Measurements from ENCODE around the gene REXO1. TPM values are rescaled to one million over a fixed set of nuclear protein-coding genes. Genes with fewer than 3 reads are reported as not detected.

Gene REXO1
- total and polyA plus RNA-seq, 8 donors = 16.9 to 30.8 (median 24.4) TPM

DNA sequence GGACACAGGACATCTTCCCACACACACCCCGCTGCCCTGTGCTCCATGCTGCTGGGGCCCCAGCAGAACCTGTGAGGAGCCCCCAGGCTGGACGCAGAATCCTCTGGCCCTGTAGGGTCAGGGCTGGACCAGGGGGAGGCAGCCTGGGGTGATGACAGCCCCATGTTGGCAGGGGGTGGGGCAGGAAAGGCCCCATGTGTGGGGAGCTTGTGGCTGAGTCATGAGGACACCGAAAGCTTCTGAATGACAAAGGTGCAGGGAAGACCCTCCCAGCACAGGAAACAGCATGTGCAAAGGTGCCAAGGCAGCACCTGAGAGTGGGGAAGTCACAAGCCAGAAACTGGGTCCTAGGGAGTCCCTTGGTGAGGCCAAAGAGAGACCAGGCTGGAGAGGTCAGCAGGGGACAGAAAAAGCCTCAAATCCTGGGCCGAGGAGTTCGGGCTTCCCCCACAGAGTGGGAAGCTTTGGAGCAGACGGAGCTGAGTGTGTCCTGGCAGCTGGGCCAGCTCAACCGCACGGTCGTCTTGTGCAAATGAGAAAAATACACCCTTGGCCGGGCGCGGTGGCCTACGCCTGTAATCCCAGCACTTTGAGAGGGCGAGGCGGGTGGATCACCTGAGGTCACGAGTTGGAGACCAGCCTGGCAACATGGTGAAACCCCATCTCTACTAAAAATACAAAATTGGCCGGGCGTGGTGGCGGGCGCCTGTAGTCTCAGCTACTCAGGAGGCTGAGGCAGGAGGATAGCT is 53.7 kb downstream of the REXO1 start:
- no peak for ATAC-seq
- Histone ChIP-seq H3K4me1 (peaks cover 0 to 7% of the 10 kb centered on the region in 2 donors), H3K27ac (no peak overlapping the region), H3K4me3 (no peak overlapping the region), H3K27me3 (peaks cover 9 to 63% of the 10 kb centered on the region in 2 donors), H3K36me3 (peaks cover 0 to 3% of the 10 kb centered on the region in 2 donors), H3K9me3 (peaks cover 0 to 3% of the 10 kb centered on the region in 2 donors)
- intact Hi-C loops (cut with DNase I) = no loop called here
- peak in 2 of 4 donors; percentile 42 to 69 for DNase-seq
- TF ChIP-seq, protein P1, sequence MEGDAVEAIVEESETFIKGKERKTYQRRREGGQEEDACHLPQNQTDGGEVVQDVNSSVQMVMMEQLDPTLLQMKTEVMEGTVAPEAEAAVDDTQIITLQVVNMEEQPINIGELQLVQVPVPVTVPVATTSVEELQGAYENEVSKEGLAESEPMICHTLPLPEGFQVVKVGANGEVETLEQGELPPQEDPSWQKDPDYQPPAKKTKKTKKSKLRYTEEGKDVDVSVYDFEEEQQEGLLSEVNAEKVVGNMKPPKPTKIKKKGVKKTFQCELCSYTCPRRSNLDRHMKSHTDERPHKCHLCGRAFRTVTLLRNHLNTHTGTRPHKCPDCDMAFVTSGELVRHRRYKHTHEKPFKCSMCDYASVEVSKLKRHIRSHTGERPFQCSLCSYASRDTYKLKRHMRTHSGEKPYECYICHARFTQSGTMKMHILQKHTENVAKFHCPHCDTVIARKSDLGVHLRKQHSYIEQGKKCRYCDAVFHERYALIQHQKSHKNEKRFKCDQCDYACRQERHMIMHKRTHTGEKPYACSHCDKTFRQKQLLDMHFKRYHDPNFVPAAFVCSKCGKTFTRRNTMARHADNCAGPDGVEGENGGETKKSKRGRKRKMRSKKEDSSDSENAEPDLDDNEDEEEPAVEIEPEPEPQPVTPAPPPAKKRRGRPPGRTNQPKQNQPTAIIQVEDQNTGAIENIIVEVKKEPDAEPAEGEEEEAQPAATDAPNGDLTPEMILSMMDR (IDR thresholded peaks at IDR 0.05) = no peak

DNA sequence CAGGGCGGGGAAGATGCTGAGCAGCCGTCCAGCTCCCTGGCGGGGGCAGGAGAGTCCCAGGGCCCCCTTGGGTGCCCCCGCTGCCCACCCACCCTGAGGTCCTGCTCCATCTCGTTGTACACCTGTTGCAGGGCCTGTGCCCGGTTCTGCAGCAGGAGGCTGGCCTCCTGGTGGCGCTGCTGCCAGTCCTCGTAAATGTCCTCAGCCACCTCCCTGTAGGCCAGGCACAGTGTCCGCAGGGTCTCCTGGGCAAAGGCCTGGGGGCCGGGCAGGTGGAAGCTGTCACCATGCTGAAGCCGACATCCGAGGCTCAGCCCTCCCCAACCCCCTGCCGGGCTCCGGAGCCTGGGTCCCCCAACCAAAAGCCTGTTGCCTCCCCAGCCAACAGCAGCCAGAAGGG is 56.4 kb downstream of the REXO1 start:
- Histone ChIP-seq H3K4me3 (no peak overlapping the region), H3K27me3 (peaks cover 9 to 75% of the 10 kb centered on the region in 2 donors), H3K27ac (no peak overlapping the region), H3K9me3 (peaks cover 0 to 3% of the 10 kb centered on the region in 2 donors), H3K36me3 (no peaks in the 10 kb centered on the region), H3K4me1 (peaks cover 0 to 10% of the 10 kb centered on the region in 2 donors)
- TF ChIP-seq, protein P1 (IDR thresholded peaks at IDR 0.05) = no peak
- intact Hi-C loops (cut with DNase I) = no loop called here
- no peak for ATAC-seq
- no peak for DNase-seq

DNA sequence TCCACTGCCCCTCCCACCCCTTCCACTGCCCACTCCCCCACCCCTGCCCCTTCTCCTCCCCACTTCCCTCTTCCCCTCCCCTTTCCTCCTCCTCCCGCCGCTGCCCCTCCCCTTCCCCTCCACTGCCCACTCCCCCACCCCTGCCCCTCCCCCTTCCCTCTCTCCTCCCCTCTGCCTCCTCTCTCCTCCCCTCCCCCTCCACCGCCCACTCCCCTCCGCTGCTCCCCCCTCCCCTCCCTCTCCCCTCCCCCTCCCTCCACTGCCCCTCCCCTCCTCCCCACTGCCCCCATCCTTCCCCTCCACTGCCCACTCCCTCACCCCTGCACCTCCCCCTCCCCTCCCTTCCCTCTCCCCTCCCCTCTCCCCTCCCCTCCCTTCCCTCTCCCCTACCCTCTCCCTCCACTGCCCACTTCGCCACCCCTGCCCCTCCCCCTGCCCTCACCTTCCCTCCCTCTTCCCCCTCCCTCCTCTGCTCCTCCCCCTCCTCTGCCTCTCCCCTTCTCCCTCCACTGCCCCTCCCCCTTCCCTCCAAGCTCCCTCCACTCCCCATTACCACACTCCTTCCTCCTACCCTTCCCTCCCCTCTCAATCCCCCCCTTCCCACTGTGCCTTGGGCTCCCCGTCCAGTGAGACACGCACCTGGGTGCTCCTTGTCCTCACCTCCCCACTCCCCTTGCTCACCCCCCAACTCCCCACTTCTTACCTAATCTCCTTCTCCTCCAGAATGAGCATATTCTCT is 58.1 kb downstream of the REXO1 start:
- peaks cover 0 to 3% of the 10 kb centered on the region in 2 donors for H3K9me3 ChIP-seq
- H3K4me3 ChIP-seq = no peak overlapping the region
- no peaks in the 10 kb centered on the region for H3K36me3 ChIP-seq
- intact Hi-C loops (cut with DNase I) = no loop called here
- peaks cover 0 to 76% of the 10 kb centered on the region in 2 donors for H3K27me3 ChIP-seq
- DNase-seq (no peak), ATAC-seq (no peak)
- TF ChIP-seq, protein P1 (IDR thresholded peaks at IDR 0.05) = no peak
- H3K27ac ChIP-seq = no peak overlapping the region
- peaks cover 0 to 6% of the 10 kb centered on the region in 2 donors for H3K4me1 ChIP-seq

DNA sequence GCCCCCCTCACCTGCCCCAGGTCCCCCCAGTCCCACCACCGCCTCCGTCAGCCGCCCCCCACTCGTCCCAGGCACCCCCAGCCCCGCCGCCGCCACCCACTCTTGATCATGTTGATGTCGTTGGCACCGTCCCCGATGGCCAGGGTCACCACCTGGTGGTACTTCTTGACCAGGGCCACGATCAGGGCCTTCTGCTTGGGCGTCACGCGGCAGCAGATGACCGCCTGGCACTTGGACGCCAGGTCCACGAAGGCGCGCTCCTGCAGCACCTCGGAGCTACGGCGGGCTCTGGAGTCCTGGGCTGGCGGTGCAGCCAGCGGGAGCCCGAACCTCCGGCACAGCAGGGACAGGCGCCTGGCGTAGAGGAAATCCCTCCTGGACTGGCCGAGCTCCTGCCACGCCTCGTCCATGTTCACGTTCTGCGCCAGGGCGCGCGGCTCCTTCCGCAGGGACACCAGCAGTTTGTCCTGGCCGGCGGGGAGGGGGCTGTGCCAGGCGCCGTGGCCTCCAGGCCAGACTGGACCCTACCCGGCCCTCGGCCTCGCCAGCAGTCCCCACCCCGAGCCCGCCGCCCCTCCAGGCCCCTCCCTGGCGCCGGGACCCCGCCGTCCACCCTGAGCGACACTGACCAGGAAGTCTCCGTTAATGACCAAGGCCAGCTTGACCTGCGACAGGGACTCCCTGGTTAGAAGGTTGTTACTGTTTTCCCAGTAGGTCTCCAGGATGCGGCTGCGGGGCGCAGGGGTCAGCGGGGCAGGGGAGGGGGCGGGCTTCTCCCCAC is 58.8 kb downstream of the REXO1 start:
- Histone ChIP-seq H3K9me3 (peaks cover 0 to 3% of the 10 kb centered on the region in 2 donors), H3K27ac (no peak overlapping the region), H3K4me3 (no peak overlapping the region), H3K4me1 (peaks cover 0 to 6% of the 10 kb centered on the region in 2 donors), H3K27me3 (peaks cover 0 to 76% of the 10 kb centered on the region in 2 donors), H3K36me3 (no peaks in the 10 kb centered on the region)
- DNase-seq = no peak
- TF ChIP-seq, protein P1 (IDR thresholded peaks at IDR 0.05) = no peak
- ATAC-seq = peak; percentile 25
- intact Hi-C loops (cut with DNase I) = no loop called here

All from left lung (tissue), 10 donors.